Left lung (tissue), 10 donors: ENCODE measurements around the gene ABCG8. TPM values are rescaled to one million over a fixed set of nuclear protein-coding genes. Genes with fewer than 3 reads are reported as not detected.

Source experiments
- ATAC-seq: fragments of 200-7000 bp; cut with Tn5 transposase; one replicate; pipeline ENCODE4 v1.9.1; 2020; ENCODE audit warnings: moderate library complexity
- DNase-seq, 4 donors: peaks; one replicate each; pipeline ENCODE4 v3.0.0-alpha.2; 2013 to 2020
- H3K27ac ChIP-seq, 2 donors: fragments of 200-600 bp; sonication (generic) in 1 of 2; one replicate each; pipeline versions ENCODE4 v1.5.0 to v1.8.0; 2020 to 2021
- H3K27me3 ChIP-seq, 2 donors: fragments of 200-600 bp; sonication (generic) in 1 of 2; one replicate each; pipeline versions ENCODE4 v1.5.0 to v1.8.0; 2020 to 2021
- H3K36me3 ChIP-seq, 2 donors: fragments of 200-600 bp; sonication (generic) in 1 of 2; one replicate each; pipeline versions ENCODE4 v1.5.0 to v1.8.0; 2020 to 2021
- H3K4me1 ChIP-seq, 2 donors: fragments of 200-600 bp; one replicate each; pipeline ENCODE4 v1.8.0; 2021
- H3K4me3 ChIP-seq, 2 donors: fragments of 200-600 bp; sonication (generic) in 1 of 2; one replicate each; pipeline versions ENCODE4 v1.5.0 to v1.8.0; 2020 to 2021; ENCODE audit warnings: mild to moderate bottlenecking in 1 of 2
- H3K9me3 ChIP-seq, 2 donors: fragments of 200-600 bp; sonication (generic) in 1 of 2; one replicate each; pipeline versions ENCODE4 v1.5.0 to v1.8.0; 2020 to 2021
- CTCF ChIP-seq, 2 donors: fragments of 200-600 bp; sonication (generic) in 1 of 2; IDR thresholded peaks; one replicate each; pipeline versions ENCODE4 v1.5.0 to v1.8.0; 2021; ENCODE audit warnings: antibody characterized with exemption in 2 of 2
- intact Hi-C, 2 donors: fragments of 100-400 bp; cut with DNase I; formaldehyde crosslinking; loops; one replicate each; pipeline versions ENCODE4 v1.11.2 to v1.14.2; 2022
- polyA plus RNA-seq, 6 donors: library from polyadenylated mRNA; unstranded; fragments of 120-200 nt; gene quantifications; one replicate each; pipeline ENCODE4 v1.2.1, GENCODE V29; 2013; ENCODE audit not compliant: insufficient read length in 6 of 6
- total RNA-seq, 2 donors: library from RNA; stranded (reverse); fragmentation: NEBNext Ultra II Directional; extraction: Animal tissue kit (Norgen Biotek cat#: 25700); gene quantifications; one replicate each; pipeline ENCODE4 v1.2.1, GENCODE V29; 2021
- donor health status: DM: no; HTN: yes; CAD: no.
- donor health status: DM: no; HTN: no; CAD: no.

The ABCG8 gene
- total and polyA plus RNA-seq, 8 donors = 0.48 to 1.3 (median 0.68) TPM; not detected in 2

DNA sequence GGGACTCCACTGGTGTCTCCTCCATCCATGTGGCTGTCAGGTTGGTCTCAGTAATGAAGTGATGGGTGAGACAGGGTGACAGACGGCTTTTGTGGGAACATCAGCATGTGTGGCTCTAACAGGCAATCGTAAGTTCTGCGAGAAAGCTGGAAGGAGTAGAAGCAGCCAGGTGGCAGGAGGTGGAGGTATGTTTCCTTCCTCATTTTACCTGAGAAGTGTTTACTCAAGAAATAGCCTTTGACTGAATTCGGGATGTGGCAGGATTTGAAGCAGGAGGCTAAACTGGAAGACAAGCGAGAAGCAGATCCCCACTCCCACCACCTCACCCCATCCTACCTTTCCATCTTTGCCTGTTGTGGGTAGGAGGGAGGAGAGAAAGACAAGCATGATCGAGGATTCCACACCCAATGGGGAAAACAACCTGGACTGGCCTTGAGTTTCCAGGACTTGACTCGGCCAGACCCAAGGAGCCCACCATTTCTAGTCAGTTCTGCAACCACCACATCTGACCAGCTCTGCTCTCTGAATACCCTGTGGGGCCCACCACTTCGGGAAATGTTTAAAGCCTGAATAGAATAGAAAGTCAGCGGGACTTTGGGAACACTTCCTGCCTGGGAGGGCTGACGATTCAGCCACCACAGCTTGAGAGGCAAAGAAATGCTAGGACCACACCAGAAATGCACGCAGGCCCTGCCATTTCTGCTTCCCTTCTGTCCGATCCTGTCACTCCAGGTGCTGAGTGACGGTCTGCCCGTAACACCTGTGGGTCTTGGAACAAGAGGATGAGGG is 1.2 kb downstream of the ABCG8 start:
- TF ChIP-seq CTCF (IDR thresholded peaks at IDR 0.05) = no peak
- no peak overlapping the region for H3K27ac ChIP-seq
- DNase-seq (no peak), ATAC-seq (no peak)
- intact Hi-C loops = no loop called here
- no peaks in the 10 kb centered on the region for H3K36me3 ChIP-seq
- no peaks in the 10 kb centered on the region for H3K4me1 ChIP-seq
- no peaks in the 10 kb centered on the region for H3K9me3 ChIP-seq
- peaks cover 0 to 6% of the 10 kb centered on the region in 2 donors for H3K27me3 ChIP-seq
- H3K4me3 ChIP-seq = no peak overlapping the region

DNA sequence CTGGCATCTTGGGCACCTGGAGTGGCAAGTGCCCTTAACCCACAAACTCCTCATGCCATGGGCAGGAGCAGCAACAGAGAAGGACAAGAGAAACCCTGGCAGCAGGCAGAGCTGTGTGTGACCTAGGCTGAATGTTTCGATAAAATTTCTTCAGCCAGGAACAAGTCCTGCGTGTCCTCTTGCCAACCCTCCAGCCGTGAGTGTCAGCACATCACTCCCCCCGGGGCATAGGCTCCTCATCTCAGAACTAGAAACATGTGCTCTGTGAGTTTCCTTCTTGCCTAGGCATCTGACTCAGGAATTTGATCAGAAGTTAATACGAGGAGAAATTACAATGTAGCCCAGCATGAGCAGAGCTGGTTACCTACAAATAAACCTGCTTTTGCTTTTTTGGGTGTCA is 2.2 kb downstream of the ABCG8 start:
- intact Hi-C loops = no loop called here
- no peak for TF ChIP-seq CTCF (IDR thresholded peaks at IDR 0.05)

DNA sequence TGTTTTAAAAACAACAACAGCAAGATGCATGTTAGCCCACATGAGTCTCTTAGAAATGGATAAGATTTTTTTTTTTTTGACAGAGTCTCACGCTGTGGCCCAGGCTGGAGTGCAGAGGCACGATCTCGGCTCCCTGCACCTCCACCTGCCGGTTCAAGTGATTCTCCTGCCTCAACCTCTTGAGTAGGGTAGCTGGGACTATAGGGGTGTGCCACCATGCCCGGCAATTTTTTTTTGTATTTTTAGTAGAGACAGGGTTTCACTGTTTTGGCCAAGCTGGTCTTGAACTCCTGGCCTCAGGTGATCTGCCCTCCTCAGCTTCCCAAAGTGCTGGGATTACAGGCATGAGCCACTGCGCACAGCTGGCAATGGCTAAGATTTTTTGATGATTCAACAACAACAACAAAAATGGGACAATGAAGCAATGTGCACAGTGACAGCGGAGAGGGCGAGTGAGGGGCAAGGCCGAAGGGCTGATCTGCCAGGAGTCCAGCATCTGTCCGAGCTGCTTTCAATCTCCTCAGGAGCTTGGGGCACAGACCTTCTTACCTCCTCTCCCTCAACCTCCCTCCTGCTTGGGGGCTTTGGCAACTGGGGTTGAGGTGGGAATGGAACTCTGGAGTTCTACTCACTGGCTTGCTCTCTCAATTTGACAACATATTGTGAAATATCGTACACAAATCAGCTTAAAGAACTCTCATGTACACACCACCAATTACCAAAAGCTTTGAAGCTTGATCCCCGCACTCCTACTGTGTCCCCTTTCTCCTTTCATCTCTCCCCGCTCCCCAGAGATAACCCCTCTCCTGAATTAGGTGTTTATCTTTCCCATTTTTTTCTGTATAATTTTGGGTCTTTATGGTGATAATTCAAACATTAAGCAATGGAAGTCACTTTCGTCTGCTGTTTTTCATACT is 3.4 kb downstream of the ABCG8 start:
- no peaks in the 10 kb centered on the region for H3K9me3 ChIP-seq
- TF ChIP-seq CTCF (IDR thresholded peaks at IDR 0.05) = no peak
- H3K4me3 ChIP-seq = no peak overlapping the region
- no peaks in the 10 kb centered on the region for H3K36me3 ChIP-seq
- no peaks in the 10 kb centered on the region for H3K4me1 ChIP-seq
- DNase-seq = no peak
- intact Hi-C loops = no loop called here
- peaks cover 0 to 6% of the 10 kb centered on the region in 2 donors for H3K27me3 ChIP-seq
- ATAC-seq = no peak
- no peak overlapping the region for H3K27ac ChIP-seq

More for the DNA sequence above, 2.2 kb downstream of the ABCG8 start:
- no peaks in the 10 kb centered on the region for H3K36me3 ChIP-seq
- H3K9me3 ChIP-seq = no peaks in the 10 kb centered on the region
- no peak for DNase-seq
- H3K4me3 ChIP-seq = no peak overlapping the region
- no peak for ATAC-seq
- H3K27ac ChIP-seq = no peak overlapping the region
- H3K4me1 ChIP-seq = no peaks in the 10 kb centered on the region
- peaks cover 0 to 6% of the 10 kb centered on the region in 2 donors for H3K27me3 ChIP-seq

GRCh38 chr2:43842866-43843226 is 4.1 kb downstream of the ABCG8 start:
- ATAC-seq = no peak
- intact Hi-C loops = no loop called here
- Histone ChIP-seq H3K27me3 (peaks cover 0 to 6% of the 10 kb centered on the region in 2 donors), H3K27ac (no peak overlapping the region), H3K36me3 (no peaks in the 10 kb centered on the region), H3K4me3 (no peak overlapping the region), H3K4me1 (no peaks in the 10 kb centered on the region), H3K9me3 (no peaks in the 10 kb centered on the region)
- no peak for TF ChIP-seq CTCF (IDR thresholded peaks at IDR 0.05)
- no peak for DNase-seq

- Histone ChIP-seq H3K4me3 (no peak overlapping the region), H3K27ac (no peak overlapping the region), H3K4me1 (no peaks in the 10 kb centered on the region), H3K36me3 (no peaks in the 10 kb centered on the region), H3K9me3 (no peaks in the 10 kb centered on the region), H3K27me3 (no peaks in the 10 kb centered on the region)
- DNase-seq (no peak), ATAC-seq (no peak)
- no peak for TF ChIP-seq CTCF (IDR thresholded peaks at IDR 0.05)
- intact Hi-C loops = no loop called here
These were observed 6.4 kb downstream of the ABCG8 start for GRCh38 chr2:43845181-43845580.
